Measurements from ENCODE around the gene FAM78B.

DNA sequence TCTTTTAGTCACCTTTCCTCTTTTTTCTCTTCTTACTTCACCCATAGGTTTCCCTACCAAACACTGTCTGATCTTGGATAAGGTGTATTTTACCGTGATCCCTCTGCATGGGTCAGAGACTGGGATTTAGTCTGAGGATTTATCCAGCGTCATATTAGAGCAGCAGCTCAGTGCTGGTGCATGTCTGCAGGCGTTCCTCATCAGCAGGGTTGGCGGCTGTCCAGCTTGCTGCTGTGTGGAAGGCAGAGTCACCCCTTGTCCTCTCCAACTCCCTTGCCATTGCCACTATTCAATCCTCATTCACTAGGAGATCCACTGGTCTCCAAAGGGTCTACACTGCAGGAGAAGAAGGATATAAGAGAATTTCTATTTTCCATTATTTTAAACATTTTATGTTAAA lies 7.3 kb upstream of the FAM78B start:
- no peak for TF ChIP-seq POLR2A (IDR thresholded peaks at IDR 0.05)
- TF ChIP-seq CTCF (IDR thresholded peaks at IDR 0.05) = no peak
